Trophoblast cell (in vitro differentiated cells and primary cell): ENCODE measurements around the gene UBXN11.

ENCODE experiments used
- DNase-seq, 2 donors: peaks; one replicate each; pipeline ENCODE4 v3.0.0-alpha.2; 2016
- H2AFZ ChIP-seq: 2 replicates; pipeline ENCODE4 v1.6.1; 2013; ENCODE audit warnings: low read length, moderate library complexity, mild to moderate bottlenecking; ENCODE audit not compliant: insufficient read depth, poor library complexity
- H2AK5ac ChIP-seq: 2 replicates; pipeline ENCODE4 v1.6.1; 2013; ENCODE audit warnings: mild to moderate bottlenecking, low read length
- H2BK120ac ChIP-seq: 2 replicates; pipeline ENCODE4 v1.6.1; 2013; ENCODE audit warnings: low read length, mild to moderate bottlenecking, moderate library complexity; ENCODE audit not compliant: insufficient read depth, poor library complexity
- H2BK12ac ChIP-seq: 2 replicates; pipeline ENCODE4 v1.6.1; 2013; ENCODE audit warnings: mild to moderate bottlenecking, low read length, moderate library complexity
- H2BK5ac ChIP-seq: 2 replicates; pipeline ENCODE4 v1.6.1; 2013; ENCODE audit warnings: low read length, low read depth, moderate library complexity, mild to moderate bottlenecking; ENCODE audit not compliant: poor library complexity
- H3K14ac ChIP-seq: 2 replicates; pipeline ENCODE4 v1.6.1; 2013; ENCODE audit warnings: mild to moderate bottlenecking, low read length
- H3K18ac ChIP-seq: 2 replicates; pipeline ENCODE4 v1.6.1; 2013; ENCODE audit warnings: mild to moderate bottlenecking, low read length
- H3K23ac ChIP-seq: 2 replicates; pipeline ENCODE4 v1.6.1; 2013; ENCODE audit warnings: low read length
- H3K27ac ChIP-seq: 2 replicates; pipeline ENCODE4 v1.5.1; 2013; ENCODE audit warnings: low read depth, mild to moderate bottlenecking, inconsistent platforms, low read length, moderate library complexity
- H3K27me3 ChIP-seq: 2 replicates; pipeline ENCODE4 v1.6.1; 2013; ENCODE audit warnings: inconsistent platforms, mild to moderate bottlenecking, low read length, moderate library complexity; ENCODE audit not compliant: insufficient read depth
- H3K36me3 ChIP-seq, 2 experiments: 1 replicate in 1 of 2; 2 replicates in 1 of 2; pipeline ENCODE4 v1.6.1; 2013; ENCODE audit warnings: low read length in 2 of 2, mild to moderate bottlenecking in 2 of 2, moderate library complexity in 1 of 2; ENCODE audit not compliant: insufficient read depth in 2 of 2, control insufficient read depth in 1 of 2
- H3K4ac ChIP-seq: 2 replicates; pipeline ENCODE4 v1.6.1; 2013; ENCODE audit warnings: low read depth, mild to moderate bottlenecking, low read length, moderate library complexity
- H3K4me1 ChIP-seq, 2 experiments: 1 replicate in 1 of 2; 2 replicates in 1 of 2; pipeline ENCODE4 v1.6.1; 2013; ENCODE audit warnings: low read length in 2 of 2, mild to moderate bottlenecking in 2 of 2, moderate library complexity in 1 of 2; ENCODE audit not compliant: insufficient read depth in 2 of 2, control insufficient read depth in 1 of 2
- H3K4me2 ChIP-seq: 2 replicates; pipeline ENCODE4 v1.6.1; 2013; ENCODE audit warnings: inconsistent platforms, mild to moderate bottlenecking, low read length, moderate library complexity
- H3K4me3 ChIP-seq: 2 replicates; pipeline ENCODE4 v1.5.1; 2013; ENCODE audit warnings: mild to moderate bottlenecking, low read depth, low read length, inconsistent platforms
- H3K79me1 ChIP-seq: one replicate; pipeline ENCODE4 v1.6.1; 2013; ENCODE audit warnings: low read length
- H3K79me2 ChIP-seq: 2 replicates; pipeline ENCODE4 v1.6.1; 2013; ENCODE audit warnings: low read length, mild to moderate bottlenecking; ENCODE audit not compliant: control insufficient read depth, insufficient read depth, poor library complexity
- H3K9ac ChIP-seq: 2 replicates; pipeline ENCODE4 v1.6.1; 2013; ENCODE audit warnings: mild to moderate bottlenecking, low read length
- H3K9me3 ChIP-seq: 2 replicates; pipeline ENCODE4 v1.6.1; 2013; ENCODE audit warnings: low read depth, mild to moderate bottlenecking, control low read depth, inconsistent platforms, low read length; ENCODE audit not compliant: insufficient read depth
- H4K12ac ChIP-seq: 2 replicates; pipeline ENCODE4 v1.6.1; 2013; ENCODE audit warnings: low read depth, mild to moderate bottlenecking, low read length, moderate library complexity
- H4K8ac ChIP-seq: 2 replicates; pipeline ENCODE4 v1.6.1; 2013; ENCODE audit warnings: low read depth, mild to moderate bottlenecking, low read length, moderate library complexity
- H4K91ac ChIP-seq: one replicate; pipeline ENCODE4 v1.6.1; 2013; ENCODE audit warnings: low read depth, mild to moderate bottlenecking, low read length, moderate library complexity
- WGBS: extraction: QIAGEN DNeasy Blood & Tissue Kit; methylation state at CpG from one replicate; pipeline ENCODE4 v1.1.7; 2013; ENCODE audit warnings: missing lambda C conversion rate; ENCODE audit not compliant: insufficient read length, insufficient coverage; ENCODE audit errors: extremely low coverage; 5-methylcytosine and 5-hydroxymethylcytosine counted together

The UBXN11 gene

GRCh38 chr1:26346274-26347033 is 40.0 kb upstream of the UBXN11 start:
- H3K27ac ChIP-seq = no peak overlapping the region
- H3K4me1 ChIP-seq = peaks cover 13 to 17% of the 10 kb centered on the region in 2 experiments
- peak overlapping the region; percentile 7 for H2AK5ac ChIP-seq
- H3K14ac ChIP-seq = no peak overlapping the region
- H3K79me1 ChIP-seq = peaks cover 14% of the 10 kb centered on the region
- no peak overlapping the region for H3K4me2 ChIP-seq
- no peak overlapping the region for H3K4ac ChIP-seq
- H3K18ac ChIP-seq = no peak overlapping the region
- H3K9me3 ChIP-seq = no peaks in the 10 kb centered on the region
- no peak overlapping the region for H3K4me3 ChIP-seq
- no peak overlapping the region for H3K9ac ChIP-seq
- no peak overlapping the region for H3K23ac ChIP-seq
- H2BK12ac ChIP-seq = no peak overlapping the region
- H3K27me3 ChIP-seq = no peaks in the 10 kb centered on the region
- H3K36me3 ChIP-seq = peaks cover 39 to 45% of the 10 kb centered on the region in 2 experiments
- peak overlapping the region; percentile 8 for H4K91ac ChIP-seq
- no peak overlapping the region for H2BK120ac ChIP-seq
- no CpG with 5 or more reads among the region's 10 CpGs for WGBS
- H4K12ac ChIP-seq = no peak overlapping the region
- H2AFZ ChIP-seq = no peak overlapping the region
- no peak overlapping the region for H2BK5ac ChIP-seq
- no peak overlapping the region for H4K8ac ChIP-seq
- DNase-seq = no peak
- peaks cover 2% of the 10 kb centered on the region for H3K79me2 ChIP-seq

DNA sequence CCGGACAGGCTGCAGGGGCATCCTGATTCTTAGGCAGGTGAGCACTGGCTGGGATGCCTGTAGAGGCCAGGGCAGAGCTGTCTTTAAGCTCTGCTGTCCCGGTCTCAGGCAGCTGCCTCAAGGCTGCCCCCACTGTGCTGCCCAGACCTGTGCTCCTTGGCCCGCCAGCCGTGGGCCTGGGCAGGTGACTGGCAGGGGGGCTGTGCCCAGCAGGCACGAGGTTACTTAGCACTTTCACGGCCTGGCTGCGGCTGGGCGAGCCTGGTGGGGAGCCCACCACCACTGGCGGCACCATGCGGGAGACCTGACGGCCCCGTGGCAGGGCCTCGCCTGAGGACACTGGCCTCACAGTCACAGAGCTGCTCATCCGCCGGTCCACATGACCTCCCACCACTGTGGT is 39.3 kb upstream of the UBXN11 start:
- H3K4me1 ChIP-seq = peaks cover 6 to 10% of the 10 kb centered on the region in 2 experiments
- no peak overlapping the region for H3K4me3 ChIP-seq
- WGBS = no CpG with 5 or more reads among the region's 15 CpGs
- no peak overlapping the region for H3K4ac ChIP-seq
- H2AK5ac ChIP-seq = peak overlapping the region; percentile 20
- H3K9ac ChIP-seq = no peak overlapping the region
- no peaks in the 10 kb centered on the region for H3K79me2 ChIP-seq
- H3K9me3 ChIP-seq = no peaks in the 10 kb centered on the region
- H2BK12ac ChIP-seq = no peak overlapping the region
- no peak overlapping the region for H3K14ac ChIP-seq
- H2AFZ ChIP-seq = no peak overlapping the region
- H3K18ac ChIP-seq = no peak overlapping the region
- no peak overlapping the region for H4K12ac ChIP-seq
- H3K27me3 ChIP-seq = no peaks in the 10 kb centered on the region
- H3K23ac ChIP-seq = no peak overlapping the region
- DNase-seq = no peak
- H3K79me1 ChIP-seq = peaks cover 7% of the 10 kb centered on the region
- no peak overlapping the region for H4K8ac ChIP-seq
- H3K36me3 ChIP-seq = peaks cover 39 to 45% of the 10 kb centered on the region in 2 experiments
- no peak overlapping the region for H2BK120ac ChIP-seq
- no peak overlapping the region for H2BK5ac ChIP-seq
- H3K4me2 ChIP-seq = no peak overlapping the region
- H3K27ac ChIP-seq = no peak overlapping the region
- no peak overlapping the region for H4K91ac ChIP-seq

DNA sequence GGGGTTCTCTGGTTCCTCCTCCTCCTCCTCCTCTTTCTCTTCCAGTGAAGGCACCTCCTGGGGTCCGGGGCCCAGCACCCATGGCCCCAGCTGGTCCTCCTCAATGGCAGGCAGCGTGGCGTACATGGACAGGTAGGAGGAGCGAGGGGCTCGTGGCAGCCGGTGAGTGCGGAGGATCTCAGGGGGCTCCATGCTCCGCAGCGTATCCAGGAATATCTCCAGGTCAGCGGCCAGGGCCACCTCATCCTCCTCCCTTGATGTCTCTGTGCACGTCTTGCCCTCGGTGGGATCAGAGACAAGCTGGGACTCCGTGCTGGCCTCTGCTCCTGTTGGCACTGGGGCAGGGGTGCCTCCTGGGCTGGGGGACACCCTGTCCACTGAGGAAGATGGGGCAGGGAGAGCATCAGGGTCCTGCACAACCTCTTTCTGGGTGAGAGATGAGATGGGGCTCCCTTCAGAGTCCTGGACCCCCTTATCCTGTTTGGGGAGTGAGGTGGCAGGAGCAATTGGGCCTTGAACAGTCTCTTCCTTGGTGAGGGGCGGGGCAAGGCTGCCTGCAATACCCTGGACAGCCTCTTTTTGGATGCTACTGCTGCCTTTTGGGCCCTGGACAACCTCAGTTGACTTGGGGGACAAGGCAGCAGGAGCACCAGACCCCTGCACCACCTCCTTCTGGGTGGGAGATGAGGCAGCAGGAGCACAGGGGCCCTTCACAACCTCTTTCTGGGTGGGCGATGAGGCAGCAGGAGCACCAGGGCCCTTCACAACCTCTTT is 37.9 kb upstream of the UBXN11 start:
- Histone ChIP-seq H3K27ac (no peak overlapping the region), H2BK5ac (no peak overlapping the region), H2BK12ac (no peak overlapping the region), H3K4me3 (no peak overlapping the region), H3K4ac (no peak overlapping the region), H3K4me1 (peaks cover 0 to 9% of the 10 kb centered on the region in 2 experiments), H3K27me3 (no peaks in the 10 kb centered on the region), H2BK120ac (no peak overlapping the region), H4K12ac (no peak overlapping the region), H3K18ac (no peak overlapping the region), H2AK5ac (no peak overlapping the region), H3K36me3 (peaks cover 44 to 45% of the 10 kb centered on the region in 2 experiments), H3K79me1 (no peaks in the 10 kb centered on the region), H3K79me2 (no peaks in the 10 kb centered on the region), H3K9ac (no peak overlapping the region), H4K91ac (no peak overlapping the region), H3K14ac (no peak overlapping the region), H3K9me3 (no peaks in the 10 kb centered on the region), H3K4me2 (no peak overlapping the region), H2AFZ (no peak overlapping the region), H3K23ac (no peak overlapping the region), H4K8ac (no peak overlapping the region)
- no peak for DNase-seq
- WGBS = no CpG with 5 or more reads among the region's 15 CpGs

- no CpG with 5 or more reads among the region's 4 CpGs for WGBS
- H3K14ac ChIP-seq = no peak overlapping the region
- no peak overlapping the region for H3K4ac ChIP-seq
- H3K79me1 ChIP-seq = no peaks in the 10 kb centered on the region
- no peak overlapping the region for H3K4me3 ChIP-seq
- H3K4me1 ChIP-seq = peaks cover 9 to 10% of the 10 kb centered on the region in 2 experiments
- H3K79me2 ChIP-seq = no peaks in the 10 kb centered on the region
- no peak overlapping the region for H4K8ac ChIP-seq
- H4K91ac ChIP-seq = no peak overlapping the region
- H3K27me3 ChIP-seq = no peaks in the 10 kb centered on the region
- peaks cover 33 to 38% of the 10 kb centered on the region in 2 experiments for H3K36me3 ChIP-seq
- DNase-seq = no peak
- no peak overlapping the region for H3K18ac ChIP-seq
- H2BK5ac ChIP-seq = no peak overlapping the region
- H2AK5ac ChIP-seq = no peak overlapping the region
- H2BK12ac ChIP-seq = no peak overlapping the region
- H2BK120ac ChIP-seq = no peak overlapping the region
- no peak overlapping the region for H3K27ac ChIP-seq
- H3K4me2 ChIP-seq = no peak overlapping the region
- no peak overlapping the region for H4K12ac ChIP-seq
- H2AFZ ChIP-seq = no peak overlapping the region
- no peak overlapping the region for H3K9ac ChIP-seq
- no peaks in the 10 kb centered on the region for H3K9me3 ChIP-seq
- no peak overlapping the region for H3K23ac ChIP-seq
Measured at GRCh38 chr1:26340047-26340481, 33.6 kb upstream of the UBXN11 start.
